COLO829 (cell line): ENCODE measurements around the gene HSD17B1.

Experiments
- DNase-seq: peaks from one replicate; pipeline ENCODE4 v3.0.0; 2012; ENCODE audit warnings: low spot score

HSD17B1 gene

GRCh38 chr17:42566883-42567573 is 14.3 kb downstream of the HSD17B1 start, which contains the start of gene MLX:
MLX (plus strand) TSS chr17:42567100; CDS start chr17:42567125, 25 bp downstream.
- peak; percentile 100 for DNase-seq

- no peak for DNase-seq
These were observed 15.8 kb downstream of the HSD17B1 start for GRCh38 chr17:42568341-42569111.

GRCh38 chr17:42571435-42572225 is 18.9 kb downstream of the HSD17B1 start:
- no peak for DNase-seq

- no peak for DNase-seq
These were observed 20.4 kb downstream of the HSD17B1 start for GRCh38 chr17:42573095-42573494.

- DNase-seq = no peak
These were observed 21.7 kb downstream of the HSD17B1 start for GRCh38 chr17:42574463-42574862.

GRCh38 chr17:42577140-42577531 is 24.4 kb downstream of the HSD17B1 start:
- no peak for DNase-seq

- DNase-seq = peak; percentile 96
These were observed 25.0 kb downstream of the HSD17B1 start, which contains the start of gene PSMC3IP for GRCh38 chr17:42577532-42578281. PSMC3IP (minus strand) TSS chr17:42577729; CDS start chr17:42577686, 43 bp downstream.

GRCh38 chr17:42578282-42578869 is 25.7 kb downstream of the HSD17B1 start:
- peak; percentile 85 for DNase-seq

DNA sequence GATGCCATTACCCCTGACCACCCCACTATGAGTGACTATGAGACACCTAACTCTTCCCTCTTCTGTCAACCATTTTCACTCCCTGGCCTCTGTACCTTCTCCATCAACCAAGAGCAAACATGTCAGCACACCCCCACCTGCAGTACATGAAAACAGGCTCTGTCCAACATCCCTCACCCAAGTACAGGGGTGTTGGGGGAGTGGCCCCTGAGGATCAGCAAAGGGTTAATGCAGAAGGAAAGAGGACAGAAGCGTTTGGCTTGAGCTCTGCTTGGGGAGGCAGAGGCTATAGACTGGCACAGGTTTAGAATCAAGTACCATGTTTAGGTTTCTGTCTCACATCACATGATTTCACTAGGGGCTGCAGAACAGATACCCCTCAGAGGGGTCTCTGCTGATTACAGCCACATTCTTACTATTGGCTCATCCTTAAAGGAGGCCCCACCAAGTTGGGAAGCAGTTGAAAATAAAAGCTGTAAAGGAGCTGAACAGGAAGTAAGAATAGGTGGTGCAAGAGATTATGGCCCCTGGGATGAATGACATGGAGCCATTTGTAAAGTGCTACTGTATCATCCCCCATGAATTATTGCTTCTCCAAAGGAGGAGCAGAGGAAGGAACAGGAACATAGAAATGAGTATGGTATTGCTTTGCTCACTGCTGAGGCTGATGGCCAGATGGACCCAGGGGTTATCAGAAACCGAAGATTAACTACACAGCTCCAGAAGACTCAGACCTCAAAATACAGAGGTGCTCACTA is 27.2 kb downstream of the HSD17B1 start:
- DNase-seq = no peak

- DNase-seq = no peak
These were observed 29.1 kb downstream of the HSD17B1 start for GRCh38 chr17:42581744-42582270.

- no peak for DNase-seq
These were observed 32.2 kb downstream of the HSD17B1 start for GRCh38 chr17:42584880-42585279.

DNA sequence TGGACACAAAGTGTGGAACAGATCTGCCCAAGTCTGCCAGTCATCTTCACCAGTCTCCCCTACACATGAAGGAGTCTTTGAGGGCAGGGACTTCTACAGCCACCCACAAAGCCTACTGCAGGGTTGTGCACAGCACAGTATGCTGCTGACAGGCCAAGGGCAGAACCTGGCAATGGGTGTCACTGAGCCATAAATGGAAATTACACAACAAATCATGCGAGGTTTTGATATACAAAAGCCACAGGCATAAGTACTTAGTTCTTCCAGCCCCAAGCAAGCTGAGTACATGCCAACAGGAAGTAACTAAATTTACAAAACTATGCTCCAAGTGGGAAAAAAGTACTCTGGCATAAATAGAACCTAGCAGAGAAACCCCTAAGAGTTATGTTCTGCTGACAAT is 32.6 kb downstream of the HSD17B1 start:
- DNase-seq = no peak

DNA sequence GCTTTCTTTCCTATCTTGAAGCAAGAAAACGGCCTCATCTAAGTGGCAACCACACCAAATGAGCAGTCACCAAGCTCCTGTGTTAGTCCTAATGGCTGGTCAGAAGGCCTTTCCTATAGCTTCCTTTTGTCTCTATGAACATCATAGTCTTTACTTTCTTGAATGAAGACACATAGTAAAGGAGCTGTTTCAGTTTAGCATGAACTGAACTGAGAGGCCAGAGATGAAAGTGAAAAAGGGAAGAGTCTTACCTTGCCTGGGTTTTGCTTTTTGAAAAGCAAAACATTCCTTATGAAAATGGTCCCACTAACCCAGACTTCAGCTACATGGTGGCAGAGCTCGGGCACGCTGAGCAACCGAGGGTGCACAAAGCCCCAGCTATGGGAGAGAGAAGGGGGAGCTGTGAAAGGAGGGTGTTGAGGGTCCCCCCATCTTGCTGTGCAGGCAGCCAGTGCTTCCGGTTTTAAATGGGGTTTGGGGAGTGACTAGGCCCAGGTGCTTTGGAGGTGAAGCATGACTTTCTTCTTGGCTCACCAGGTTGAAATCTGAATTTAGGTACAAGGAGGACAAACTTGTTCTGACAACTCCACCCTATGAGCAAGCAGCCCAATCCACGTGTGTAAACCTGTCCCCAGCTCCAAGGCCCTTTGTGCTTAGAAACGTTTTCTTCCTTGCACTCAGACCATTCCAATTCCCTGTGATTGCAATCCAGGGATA is 33.9 kb downstream of the HSD17B1 start:
- no peak for DNase-seq

DNA sequence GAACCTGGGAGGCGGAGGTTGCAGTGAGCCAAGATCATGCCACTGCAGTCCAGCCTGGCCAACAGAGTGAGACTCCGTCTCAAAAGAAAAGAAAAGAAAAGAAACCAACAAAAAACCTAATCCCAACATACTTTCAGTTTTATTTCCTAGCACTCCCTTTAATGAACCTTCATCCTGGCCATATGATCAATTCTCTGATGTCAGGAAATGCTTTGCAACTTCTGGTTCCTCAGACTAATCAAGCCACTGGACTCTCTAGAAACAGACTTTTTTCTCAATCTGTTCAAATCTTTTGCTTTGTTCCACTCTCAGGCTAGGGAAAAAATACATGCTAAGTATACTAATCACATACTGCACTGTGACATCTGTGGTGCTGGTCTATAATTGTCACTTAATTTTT is 38.2 kb downstream of the HSD17B1 start:
- DNase-seq = no peak

DNA sequence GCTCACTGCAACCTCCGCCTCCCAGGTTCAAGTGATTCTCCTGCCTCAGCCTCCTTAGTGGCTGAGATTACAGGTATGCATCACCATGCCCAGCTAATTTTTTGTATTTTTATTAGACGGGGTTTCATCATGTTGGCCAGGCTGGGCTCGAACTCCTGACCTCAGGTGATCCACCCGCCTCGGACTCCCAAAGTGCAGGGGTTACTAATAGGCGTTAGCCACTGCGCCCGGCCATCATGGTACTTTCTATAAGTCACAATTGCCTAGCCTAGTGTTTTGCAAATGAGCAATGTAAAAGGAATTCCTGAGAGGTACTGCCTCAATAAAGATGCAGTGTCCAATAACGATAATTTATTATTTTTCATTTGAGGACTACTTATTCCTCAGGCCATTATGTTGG is 38.7 kb downstream of the HSD17B1 start:
- DNase-seq = no peak

GRCh38 chr17:42596386-42596785 is 43.7 kb downstream of the HSD17B1 start:
- DNase-seq = no peak

DNA sequence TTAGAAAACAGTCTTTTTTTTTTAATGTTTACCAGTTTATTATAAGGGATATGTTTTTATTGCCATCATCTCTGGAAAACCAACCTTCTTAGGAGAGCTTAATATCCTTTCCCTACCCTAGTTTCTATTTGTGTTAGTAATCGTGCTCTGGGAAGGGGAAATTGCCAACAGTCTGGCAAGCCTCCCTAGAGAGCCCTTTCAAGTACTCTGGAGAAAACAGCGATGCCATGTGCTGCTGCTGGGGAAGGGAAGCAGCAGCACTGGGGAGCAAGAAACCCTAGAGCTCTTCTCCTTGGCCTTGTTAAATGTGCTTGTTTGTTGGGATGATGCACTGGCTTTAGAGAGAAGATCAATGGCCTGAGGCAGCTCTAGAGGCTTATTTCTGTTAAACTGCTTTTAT is 46.2 kb downstream of the HSD17B1 start:
- no peak for DNase-seq

GRCh38 chr17:42603318-42603717 is 50.6 kb downstream of the HSD17B1 start:
- no peak for DNase-seq
